AG09309 (cell line): Measurements from ENCODE around the gene FST.
A peak's percentile ranks its signal among the peaks of the same experiment; 100 is the strongest.

Source experiments
- DNase-seq: peaks from one replicate; pipeline ENCODE4 v3.0.0-alpha.2; 2010; ENCODE audit warnings: low read depth
- H3K4me3 ChIP-seq: 2 replicates; pipeline ENCODE4 v1.5.1; 2011; ENCODE audit warnings: mild to moderate bottlenecking, low read depth, low read length, moderate library complexity; ENCODE audit not compliant: control insufficient read depth
- CTCF ChIP-seq: IDR thresholded peaks from 2 replicates; pipeline ENCODE4 v1.5.1; 2011; ENCODE audit warnings: mild to moderate bottlenecking, low read depth, low read length, inconsistent platforms; ENCODE audit not compliant: insufficient read depth, control insufficient read depth; ENCODE audit errors: missing control alignments

Gene FST

GRCh38 chr5:53472720-53473510 lies 7.5 kb upstream of the FST start:
- no peak overlapping the region for H3K4me3 ChIP-seq
- no peak for DNase-seq
- no peak for TF ChIP-seq CTCF

GRCh38 chr5:53473633-53474032 lies 6.8 kb upstream of the FST start:
- no peak for TF ChIP-seq CTCF
- no peak for DNase-seq
- no peak overlapping the region for H3K4me3 ChIP-seq

GRCh38 chr5:53475320-53475719 lies 5.1 kb upstream of the FST start:
- TF ChIP-seq CTCF: no peak
- DNase-seq: no peak
- H3K4me3 ChIP-seq: no peak overlapping the region

- no peak for DNase-seq
- no peak for TF ChIP-seq CTCF
- H3K4me3 ChIP-seq: no peak overlapping the region
Observed at GRCh38 chr5:53476019-53476418, 4.4 kb upstream of the FST start.

GRCh38 chr5:53476531-53477480 lies 3.6 kb upstream of the FST start:
- H3K4me3 ChIP-seq: no peak overlapping the region
- TF ChIP-seq CTCF: no peak
- DNase-seq: no peak

GRCh38 chr5:53478411-53479044 lies 1.9 kb upstream of the FST start:
- no peak for DNase-seq
- peak overlapping the region; percentile 94 for H3K4me3 ChIP-seq
- TF ChIP-seq CTCF: peak; percentile 29
